GM06990 (cell line): Measurements from ENCODE around the gene KLF12.

Source experiments
- DNase-seq: peaks from one replicate; pipeline ENCODE4 v3.0.0-alpha.2; 2011; ENCODE audit not compliant: insufficient read length; ENCODE audit errors: extremely low read depth
- H3K27me3 ChIP-seq: replicated peaks from 2 replicates; pipeline ENCODE4 v1.6.0; 2011; ENCODE audit warnings: low read length; ENCODE audit not compliant: control insufficient read depth, insufficient read depth
- H3K36me3 ChIP-seq: 2 replicates; pipeline ENCODE4 v1.5.1; 2011; ENCODE audit warnings: low read length; ENCODE audit not compliant: control insufficient read depth, insufficient read depth
- H3K4me3 ChIP-seq: replicated peaks from 2 replicates; pipeline ENCODE4 v1.5.1; 2011; ENCODE audit warnings: low read depth, mild to moderate bottlenecking, control low read depth, low read length
- CTCF ChIP-seq: IDR thresholded peaks from 2 replicates; pipeline ENCODE4 v1.5.1; 2011; ENCODE audit warnings: low read length, control low read depth, mild to moderate bottlenecking, inconsistent platforms; ENCODE audit not compliant: insufficient read depth, poor library complexity, severe bottlenecking

The KLF12 gene

DNA sequence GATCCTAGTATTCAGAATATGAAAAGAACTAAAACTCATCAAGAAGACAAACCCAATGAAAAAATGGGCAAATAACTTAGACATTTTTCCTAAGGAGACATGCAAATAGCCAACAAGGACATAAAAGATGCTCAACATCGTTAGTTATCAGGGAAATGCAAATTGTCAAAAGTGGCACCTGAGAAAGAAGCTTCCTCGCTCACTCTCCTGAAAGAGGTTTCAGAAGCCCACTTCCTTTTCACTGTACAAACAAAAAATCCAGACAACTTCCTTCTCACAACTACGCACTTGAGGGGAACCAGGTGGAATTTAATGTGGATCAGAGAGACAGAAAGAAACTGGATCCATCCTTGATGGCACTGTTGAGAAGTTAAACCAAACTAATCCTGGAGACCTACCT, 41.5 kb downstream of the KLF12 start:
- Histone ChIP-seq H3K27me3 (no peaks in the 10 kb centered on the region), H3K36me3 (no peaks in the 10 kb centered on the region), H3K4me3 (no peak overlapping the region)
- DNase-seq: no peak
- no peak for TF ChIP-seq CTCF

DNA sequence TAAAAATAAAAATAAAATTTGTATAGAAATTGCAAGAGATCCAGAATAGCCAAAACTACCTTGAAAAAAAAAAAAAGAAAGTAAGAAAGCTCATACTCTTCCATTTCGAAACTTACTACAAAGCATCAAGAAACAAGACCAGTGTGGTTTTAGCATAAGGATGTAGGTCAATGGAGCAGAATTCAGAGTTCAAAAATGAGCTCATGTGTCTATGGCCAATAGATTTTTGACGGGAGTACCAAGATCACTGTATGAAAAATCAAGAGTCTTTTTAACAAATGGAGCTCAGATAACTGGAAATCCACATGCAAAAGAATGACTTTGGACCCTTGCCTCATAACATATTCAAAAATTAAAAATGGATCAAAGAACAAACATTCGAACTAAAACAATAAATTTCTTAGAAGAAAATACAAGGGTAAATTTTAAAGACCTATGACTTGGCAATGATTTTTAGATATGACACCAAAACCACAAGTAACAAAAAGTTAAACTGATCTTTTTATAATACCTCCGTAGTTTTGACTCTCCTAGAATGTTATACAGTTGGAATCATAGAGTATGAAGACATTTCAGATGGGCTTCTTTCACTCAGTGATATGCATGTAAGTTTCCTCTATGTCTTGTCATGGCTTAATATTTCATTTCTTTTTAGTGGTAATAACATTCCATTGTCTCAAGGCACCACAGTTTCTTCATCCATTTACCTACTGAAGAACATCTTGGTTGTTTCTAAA, 43.2 kb downstream of the KLF12 start:
- H3K27me3 ChIP-seq: no peaks in the 10 kb centered on the region
- H3K36me3 ChIP-seq: no peaks in the 10 kb centered on the region
- DNase-seq: no peak
- no peak overlapping the region for H3K4me3 ChIP-seq
- TF ChIP-seq CTCF: no peak

DNA sequence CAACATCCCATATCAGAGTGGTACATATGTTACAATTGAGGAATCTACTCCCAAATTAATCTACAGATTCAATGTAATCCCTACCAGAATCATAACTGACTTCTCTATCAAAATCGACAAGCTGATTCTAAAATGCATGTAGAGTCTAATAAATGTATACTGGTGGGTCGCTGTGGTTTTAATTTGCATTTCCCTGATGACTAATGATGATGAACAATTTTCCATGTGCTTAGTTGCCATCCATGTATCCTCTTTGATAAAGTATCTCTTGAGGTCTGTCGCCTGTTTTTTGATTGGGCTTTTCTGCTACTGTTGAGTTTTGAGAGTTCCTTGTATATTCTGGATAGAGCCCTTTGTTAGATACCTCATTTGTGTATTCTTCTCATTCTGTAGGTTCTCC, 43.8 kb downstream of the KLF12 start:
- Histone ChIP-seq H3K36me3 (no peaks in the 10 kb centered on the region), H3K4me3 (no peak overlapping the region), H3K27me3 (no peaks in the 10 kb centered on the region)
- no peak for DNase-seq
- TF ChIP-seq CTCF: no peak

DNA sequence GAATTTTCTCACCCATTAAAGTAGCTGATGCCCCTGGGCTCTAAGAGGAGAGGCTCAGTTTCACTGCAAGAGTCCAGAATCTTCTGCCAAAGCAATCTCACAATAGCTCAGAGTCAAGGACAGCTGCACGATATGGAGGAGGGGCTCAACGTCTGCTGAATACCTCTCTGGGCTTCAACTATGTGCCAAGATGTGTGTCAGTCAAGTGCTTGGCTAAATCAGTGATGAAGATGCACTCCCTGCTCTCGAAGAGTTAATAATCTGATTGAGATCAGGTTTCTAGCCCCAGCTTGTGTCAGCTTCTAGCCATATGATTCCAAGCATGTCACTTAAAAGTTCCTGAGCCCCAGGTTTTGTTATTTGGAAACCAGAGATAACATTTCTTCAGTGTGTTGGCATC, 46.8 kb downstream of the KLF12 start:
- no peak for TF ChIP-seq CTCF
- H3K4me3 ChIP-seq: no peak overlapping the region
- no peaks in the 10 kb centered on the region for H3K36me3 ChIP-seq
- no peak for DNase-seq
- H3K27me3 ChIP-seq: no peaks in the 10 kb centered on the region
